Kidney epithelial cell (primary cell): ENCODE measurements around the gene PTH1R. TPM values are rescaled to one million over a fixed set of nuclear protein-coding genes. Genes with fewer than 3 reads are reported as not detected.

Experiments used
- DNase-seq: peaks from one replicate; pipeline ENCODE4 v3.0.0-alpha.2; 2010; ENCODE audit warnings: low read depth
- H3K27me3 ChIP-seq: 2 replicates; pipeline ENCODE4 v1.6.0; 2011; ENCODE audit warnings: low read length; ENCODE audit not compliant: control insufficient read depth, insufficient read depth
- H3K36me3 ChIP-seq: 2 replicates; pipeline ENCODE4 v1.5.1; 2011; ENCODE audit warnings: low read length; ENCODE audit not compliant: control insufficient read depth, insufficient read depth
- H3K4me3 ChIP-seq: 2 replicates; pipeline ENCODE4 v1.5.1; 2011; ENCODE audit warnings: low read depth, mild to moderate bottlenecking, control low read depth, low read length
- CTCF ChIP-seq: IDR thresholded peaks from 2 replicates; pipeline ENCODE4 v1.5.1; 2011; ENCODE audit warnings: mild to moderate bottlenecking, moderate library complexity, low read length, control low read depth, inconsistent platforms; ENCODE audit not compliant: insufficient read depth, poor library complexity, severe bottlenecking
- total RNA-seq: library from RNA; depleted of rRNA; stranded (reverse); fragments of >200 nt; gene quantifications from 2 replicates; pipeline ENCODE4 v1.2.3, GENCODE V29; 2015

PTH1R gene
- total RNA-seq, 1 donor from 2014 or later, result 2.1 TPM

GRCh38 chr3:46860017-46860809, 17.3 kb upstream of the PTH1R start:
- no peaks in the 10 kb centered on the region for H3K36me3 ChIP-seq
- DNase-seq, result no peak
- peaks cover 22% of the 10 kb centered on the region for H3K27me3 ChIP-seq
- H3K4me3 ChIP-seq, result no peak overlapping the region
- peak; percentile 58 for TF ChIP-seq CTCF

- no peak for TF ChIP-seq CTCF
- Histone ChIP-seq H3K4me3 (no peak overlapping the region), H3K36me3 (no peaks in the 10 kb centered on the region), H3K27me3 (peaks cover 22% of the 10 kb centered on the region)
- DNase-seq, result no peak
These were observed 16.5 kb upstream of the PTH1R start for GRCh38 chr3:46860810-46861604.

GRCh38 chr3:46861605-46862368, 15.7 kb upstream of the PTH1R start:
- H3K27me3 ChIP-seq, result peaks cover 20% of the 10 kb centered on the region
- H3K36me3 ChIP-seq, result no peaks in the 10 kb centered on the region
- no peak overlapping the region for H3K4me3 ChIP-seq
- DNase-seq, result no peak
- no peak for TF ChIP-seq CTCF

- TF ChIP-seq CTCF, result no peak
- Histone ChIP-seq H3K36me3 (no peaks in the 10 kb centered on the region), H3K27me3 (peaks cover 15% of the 10 kb centered on the region), H3K4me3 (no peak overlapping the region)
- no peak for DNase-seq
These were observed 15.0 kb upstream of the PTH1R start for GRCh38 chr3:46862369-46863025.

- H3K4me3 ChIP-seq, result no peak within 1 kb of the TSS
- TF ChIP-seq CTCF, result no peak
- DNase-seq, result no peak
- peaks cover 8% of the 10 kb centered on the region for H3K27me3 ChIP-seq
- no peaks in the 10 kb centered on the region for H3K36me3 ChIP-seq
These were observed 14.2 kb upstream of the PTH1R start, which contains the start of gene MYL3 for GRCh38 chr3:46863261-46863782. MYL3 (minus strand) TSS chr3:46863444; CDS start chr3:46863390, 54 bp downstream.
